GM12878 (cell line): Measurements from ENCODE around the gene SQSTM1. TPM values are rescaled to one million over a fixed set of nuclear protein-coding genes. Genes with fewer than 3 reads are reported as not detected.
A peak's percentile ranks its signal among the peaks of the same experiment; 100 is the strongest.

ENCODE experiments used
- ASH2L ChIP-seq: fragments of 300-600, 200-600 bp; sonication (generic); IDR thresholded peaks from 2 replicates; pipeline ENCODE4 v1.6.1; 2017; ENCODE audit warnings: low read depth, mild to moderate bottlenecking, borderline replicate concordance
- ATF3 ChIP-seq: IDR thresholded peaks from 2 replicates; pipeline ENCODE4 v1.6.1; 2011; ENCODE audit warnings: low read depth, mild to moderate bottlenecking, low read length, moderate library complexity, borderline replicate concordance; ENCODE audit errors: extremely low read depth
- BACH1 ChIP-seq: fragments of 450-650 bp; IDR thresholded peaks from 2 replicates; pipeline ENCODE4 v1.6.1; 2017; ENCODE audit warnings: mild to moderate bottlenecking, borderline replicate concordance
- BHLHE40 ChIP-seq, 2 experiments: fragments of 450-650 bp in 1 of 2; IDR thresholded peaks; 2 replicates each; pipeline ENCODE4 v1.6.1; 2011 to 2017; ENCODE audit warnings: low read depth in 2 of 2, borderline replicate concordance in 1 of 2, improper control_type of control experiment in 1 of 2, low read length in 1 of 2, mild to moderate bottlenecking in 1 of 2
- CEBPB ChIP-seq, 2 experiments: fragments of 150-350 bp in 1 of 2; IDR thresholded peaks; 2 replicates each; pipeline ENCODE4 v1.6.1; 2012 to 2014; ENCODE audit warnings: low read depth in 2 of 2, low read length in 2 of 2, borderline replicate concordance in 1 of 2, inconsistent platforms in 1 of 2
- GATAD2B ChIP-seq: fragments of 450-650 bp; conservative IDR thresholded peaks from 2 replicates; pipeline ENCODE4 v1.6.1; 2017; ENCODE audit warnings: low read depth, mild to moderate bottlenecking, moderate library complexity
- IRF5 ChIP-seq: fragments of 450-650 bp; IDR thresholded peaks from 2 replicates; pipeline ENCODE4 v1.6.1; 2017; ENCODE audit warnings: borderline replicate concordance
- MAX ChIP-seq: IDR thresholded peaks from 2 replicates; pipeline ENCODE4 v1.6.1; 2012; ENCODE audit warnings: low read depth, low read length, improper control_type of control experiment
- NFIC ChIP-seq: IDR thresholded peaks from 2 replicates; pipeline ENCODE4 v1.6.1; 2012; ENCODE audit warnings: low read depth, mild to moderate bottlenecking, inconsistent platforms, low read length, moderate library complexity
- NFYB ChIP-seq: IDR thresholded peaks from 2 replicates; pipeline ENCODE4 v1.6.1; 2011; ENCODE audit warnings: low read depth, mild to moderate bottlenecking, low read length, improper control_type of control experiment, moderate library complexity; ENCODE audit not compliant: insufficient read depth
- NR2C2 ChIP-seq: IDR thresholded peaks from 2 replicates; pipeline ENCODE4 v1.6.1; 2011; ENCODE audit warnings: borderline replicate concordance, low read depth; ENCODE audit not compliant: control insufficient read depth, insufficient read length
- PKNOX1 ChIP-seq: fragments of 450-650 bp; IDR thresholded peaks from 2 replicates; pipeline ENCODE4 v1.6.1; 2016; ENCODE audit warnings: mild to moderate bottlenecking
- POLR2A ChIP-seq: IDR thresholded peaks from 2 replicates; pipeline ENCODE4 v1.6.1; 2011; ENCODE audit warnings: low read depth, mild to moderate bottlenecking, low read length
- POLR2AphosphoS2 ChIP-seq: IDR thresholded peaks from 2 replicates; pipeline ENCODE4 v1.6.1; 2011; ENCODE audit warnings: low read depth, mild to moderate bottlenecking, low read length, improper control_type of control experiment, moderate library complexity
- POLR2AphosphoS5 ChIP-seq: IDR thresholded peaks from 2 replicates; pipeline ENCODE4 v1.6.1; 2011; ENCODE audit warnings: mild to moderate bottlenecking, low read length, inconsistent platforms
- SREBF2 ChIP-seq: IDR thresholded peaks from 2 replicates; pipeline ENCODE4 v1.6.1; 2012; ENCODE audit warnings: mild to moderate bottlenecking, low read length
- SUZ12 ChIP-seq: fragments of 200-600 bp; sonication (generic); IDR thresholded peaks from one replicate; pipeline ENCODE4 v1.6.1; 2018; ENCODE audit warnings: antibody characterized with exemption, mild to moderate bottlenecking; ENCODE audit not compliant: unreplicated experiment
- YBX1 ChIP-seq: fragments of 450-650 bp; IDR thresholded peaks from 2 replicates; pipeline ENCODE4 v1.6.1; 2016; ENCODE audit warnings: antibody characterized with exemption
- ZBED1 ChIP-seq: IDR thresholded peaks from 2 replicates; pipeline ENCODE4 v1.6.1; 2016; ENCODE audit warnings: borderline replicate concordance
- ZBTB11 ChIP-seq: fragments of 450-650 bp; formaldehyde crosslinking; IDR thresholded peaks from 2 replicates; pipeline ENCODE4 v1.5.0; 2022; ENCODE audit warnings: mild to moderate bottlenecking, missing genetic modification characterization
- ZNF622 ChIP-seq: fragments of 450-650 bp; IDR thresholded peaks from 2 replicates; pipeline ENCODE4 v1.6.1; 2017; ENCODE audit warnings: mild to moderate bottlenecking, inconsistent platforms
- polyA plus RNA-seq, 11 experiments: library from polyadenylated mRNA; depleted of rRNA in 4 of 11; unstranded in 6 of 11; stranded (reverse) in 5 of 11; fragments of >200 nt; fragmentation: Nextera tagmentation in 4 of 11; fragmentation: Illumina TruSeq in 1 of 11; extraction: Ambion mirVana in 4 of 11; extraction: Trizol in 1 of 11; gene quantifications; 1 replicate in 1 of 11; 2 replicates in 10 of 11; pipeline versions ENCODE4 v1.2.1 to v1.2.3, GENCODE V29; 2011 to 2016; ENCODE audit warnings: inconsistent platforms in 2 of 11, missing spikeins in 2 of 11, low read depth in 1 of 11
- total RNA-seq, 4 experiments: library from RNA; depleted of rRNA in 3 of 4; stranded (reverse); fragments of >200 nt in 3 of 4; fragmentation: Illumina TruSeq in 1 of 4; extraction: Trizol in 1 of 4; gene quantifications; 2 replicates each; pipeline versions ENCODE4 v1.2.1 to v1.2.3, GENCODE V29; 2013 to 2021

Gene SQSTM1
- total and polyA plus RNA-seq, 10 of the 15 experiments (the other 5 are each of a cell fraction or from before 2014, with no cell fraction given) = 6.3 to 138 (median 62.1) TPM

- TF ChIP-seq POLR2AphosphoS2 (peak; percentile 88; the same call in 1 of the 2 replicates), ZBTB11 (CRISPR knock-in tag) (no peak), BHLHE40 (IDR thresholded peaks at IDR 0.05; ENCODE audit: borderline replicate concordance in 1 of 2, low read depth in 2 of 2, low read length in 1 of 2) (peak; percentile 16 to 25; a peak in 1 of 4 replicates), NR2C2 (no peak), YBX1 (no peak), ZBED1 (no peak; the same call in 1 of the 2 replicates), SUZ12 (no peak), SREBF2 (no peak), PKNOX1 (peak; percentile 22; the same call in 1 of the 2 replicates), POLR2AphosphoS5 (peak; percentile 89), IRF5 (no peak), BACH1 (peak; percentile 54; the same call in 1 of the 2 replicates), MAX (no peak), ATF3 (no peak), POLR2A (peak; percentile 73), NFYB (no peak), ZNF622 (no peak), ASH2L (no peak), GATAD2B (no peak), CEBPB (IDR thresholded peaks at IDR 0.05; ENCODE audit: borderline replicate concordance in 1 of 2, low read depth in 2 of 2, low read length in 2 of 2) (no peak), NFIC (no peak)
Measured at GRCh38 chr5:179821298-179822058, 773 bp downstream of the SQSTM1 start (continued).
